ENCODE measurements around the gene SLC9A1. TPM values are rescaled to one million over a fixed set of nuclear protein-coding genes. Genes with fewer than 3 reads are reported as not detected.
"Not testable (repeated sequence)": the region's sequence is repeated elsewhere in the genome, so short reads cannot be mapped to it uniquely, and the experiment has no call there.

SLC9A1 gene
- total RNA-seq, 1 experiment from 2014 or later = 27.5 TPM

GRCh38 chr1:27179379-27179778, 24.5 kb upstream of the SLC9A1 start:
- H3K4me1 ChIP-seq (replicated peaks; ENCODE audit: insufficient read depth) = no peaks in the 10 kb centered on the region
- CTCF ChIA-PET = no interaction called here
- DNase-seq = no peak

GRCh38 chr1:27176954-27177353, 22.0 kb upstream of the SLC9A1 start:
- no peak for DNase-seq
- intact Hi-C loops (cut with micrococcal nuclease; ENCODE audit: unreplicated experiment) = no loop called here
- CTCF ChIA-PET = no interaction called here

More at GRCh38 chr1:27179379-27179778, 24.5 kb upstream of the SLC9A1 start:
- Histone ChIP-seq H3F3A (ENCODE audit: insufficient read depth, low read depth) (no peaks in the 10 kb centered on the region), H4K20me1 (ENCODE audit: insufficient read depth) (no peaks in the 10 kb centered on the region), H3K79me2 (ENCODE audit: low read depth) (no peaks in the 10 kb centered on the region), H3K27me3 (ENCODE audit: insufficient read depth, low read depth) (no peaks in the 10 kb centered on the region), H3K4me3 (no peak overlapping the region), H3K9me2 (ENCODE audit: insufficient read depth) (no peaks in the 10 kb centered on the region), H3K27ac (no peak overlapping the region), H3K36me3 (ENCODE audit: low read depth) (no peaks in the 10 kb centered on the region), H3K4me2 (no peak overlapping the region), H2AFZ (no peak overlapping the region), H3K9me3 (ENCODE audit: insufficient read depth, low read depth) (peaks cover 6% of the 10 kb centered on the region; the same call in 1 of the 2 replicates)
- TF ChIP-seq CTCF (conservative IDR thresholded peaks at IDR 0.05) (no peak), EZH2 (IDR thresholded peaks at IDR 0.05; ENCODE audit: low read depth) (no peak)
- no TSS peak for BruUV-seq (replicated peaks)
- POLR2A ChIA-PET (ENCODE audit: unreplicated experiment) = no interaction called here
- intact Hi-C loops (cut with micrococcal nuclease; ENCODE audit: unreplicated experiment) = no loop called here

DNA sequence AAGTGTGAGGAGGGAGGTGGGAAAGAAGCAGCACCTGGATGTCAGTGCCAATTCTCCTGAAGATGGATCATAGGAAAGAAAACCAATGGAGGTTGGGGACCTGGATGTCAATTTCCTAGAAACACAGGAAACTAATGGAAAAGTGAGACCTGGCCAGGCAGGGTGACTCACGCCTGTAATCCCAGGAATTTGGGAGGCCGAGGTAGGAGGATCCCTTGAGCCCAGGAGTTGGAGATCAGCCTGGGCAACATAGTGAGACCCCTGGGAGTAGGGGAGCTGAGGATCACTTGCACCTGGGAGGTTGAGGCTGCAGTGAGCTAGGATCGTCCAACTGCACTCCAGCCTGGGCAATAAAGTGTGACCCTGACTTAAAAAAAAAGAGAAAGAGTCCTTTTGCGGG, 21.4 kb upstream of the SLC9A1 start:
- Histone ChIP-seq H3K9me2 (ENCODE audit: insufficient read depth) (no peaks in the 10 kb centered on the region), H3K4me3 (no peak overlapping the region), H3K9me3 (ENCODE audit: insufficient read depth, low read depth) (no peaks in the 10 kb centered on the region; the same call in 1 of the 2 replicates), H3K4me1 (replicated peaks; ENCODE audit: insufficient read depth) (no peaks in the 10 kb centered on the region), H4K20me1 (ENCODE audit: insufficient read depth) (no peaks in the 10 kb centered on the region), H3K27ac (no peak overlapping the region), H2AFZ (no peak overlapping the region), H3K79me2 (ENCODE audit: low read depth) (no peaks in the 10 kb centered on the region), H3F3A (ENCODE audit: insufficient read depth, low read depth) (no peaks in the 10 kb centered on the region), H3K36me3 (ENCODE audit: low read depth) (no peaks in the 10 kb centered on the region), H3K4me2 (no peak overlapping the region), H3K27me3 (ENCODE audit: insufficient read depth, low read depth) (no peaks in the 10 kb centered on the region)
- no peak for TF ChIP-seq EZH2 (IDR thresholded peaks at IDR 0.05; ENCODE audit: low read depth)
- TF ChIP-seq CTCF (conservative IDR thresholded peaks at IDR 0.05) = no peak
- no TSS peak for BruUV-seq (replicated peaks)
- ChIA-PET CTCF (interaction anchor here (0.6 kb wide), 1 partner anchor 758 kb away, joined by 26 read pairs; no protein-coding TSS in a partner anchor), POLR2A (ENCODE audit: unreplicated experiment) (no interaction called here)
- no peak for DNase-seq
- intact Hi-C loops (cut with micrococcal nuclease; ENCODE audit: unreplicated experiment) = no loop called here

More at GRCh38 chr1:27176954-27177353, 22.0 kb upstream of the SLC9A1 start:
- Histone ChIP-seq H3K27ac (no peak overlapping the region), H3K36me3 (ENCODE audit: low read depth) (no peaks in the 10 kb centered on the region), H3K27me3 (ENCODE audit: insufficient read depth, low read depth) (no peaks in the 10 kb centered on the region), H3K4me1 (replicated peaks; ENCODE audit: insufficient read depth) (no peaks in the 10 kb centered on the region), H4K20me1 (ENCODE audit: insufficient read depth) (no peaks in the 10 kb centered on the region), H3K79me2 (ENCODE audit: low read depth) (no peaks in the 10 kb centered on the region), H3K4me3 (no peak overlapping the region), H3K4me2 (no peak overlapping the region), H3F3A (ENCODE audit: insufficient read depth, low read depth) (no peaks in the 10 kb centered on the region), H2AFZ (no peak overlapping the region), H3K9me2 (ENCODE audit: insufficient read depth) (no peaks in the 10 kb centered on the region), H3K9me3 (ENCODE audit: insufficient read depth, low read depth) (no peaks in the 10 kb centered on the region; the same call in 1 of the 2 replicates)
- no TSS peak for BruUV-seq (replicated peaks)
- TF ChIP-seq CTCF (conservative IDR thresholded peaks at IDR 0.05) = no peak
- no peak for TF ChIP-seq EZH2 (IDR thresholded peaks at IDR 0.05; ENCODE audit: low read depth)
- POLR2A ChIA-PET (ENCODE audit: unreplicated experiment) = no interaction called here

- H3K9me3 ChIP-seq (ENCODE audit: insufficient read depth, low read depth); H3K79me2 ChIP-seq (ENCODE audit: low read depth); H3K36me3 ChIP-seq (ENCODE audit: low read depth); H3F3A ChIP-seq (ENCODE audit: insufficient read depth, low read depth); H2AFZ ChIP-seq; H3K27ac ChIP-seq; H3K4me3 ChIP-seq; DNase-seq; BruUV-seq (replicated peaks); H3K4me1 ChIP-seq (replicated peaks; ENCODE audit: insufficient read depth); CTCF ChIA-PET; intact Hi-C loops (cut with micrococcal nuclease; ENCODE audit: unreplicated experiment); H3K27me3 ChIP-seq (ENCODE audit: insufficient read depth, low read depth); H3K9me2 ChIP-seq (ENCODE audit: insufficient read depth); H4K20me1 ChIP-seq (ENCODE audit: insufficient read depth); POLR2A ChIA-PET (ENCODE audit: unreplicated experiment); H3K4me2 ChIP-seq: not testable (repeated sequence)
Measured at GRCh38 chr1:27172992-27173391, 18.1 kb upstream of the SLC9A1 start.
